Measurements from ENCODE around the gene KRTAP1-3.
"Not testable (repeated sequence)": the region's sequence is repeated elsewhere in the genome, so short reads cannot be mapped to it uniquely, and the experiment has no call there.

Gene KRTAP1-3

GRCh38 chr17:41054556-41054955 lies 19.9 kb upstream of the KRTAP1-3 start:
- not testable (repeated sequence) for DNase-seq (ENCODE audit: low read depth)

- no peak for DNase-seq (ENCODE audit: low read depth)
Measured at GRCh38 chr17:41054025-41054424, 19.4 kb upstream of the KRTAP1-3 start.

GRCh38 chr17:41052566-41052965 lies 17.9 kb upstream of the KRTAP1-3 start:
- no peak for DNase-seq (ENCODE audit: low read depth)

- DNase-seq (ENCODE audit: low read depth), result no peak
Measured at GRCh38 chr17:41049110-41049509, 14.4 kb upstream of the KRTAP1-3 start.

GRCh38 chr17:41048441-41048840 lies 13.8 kb upstream of the KRTAP1-3 start:
- DNase-seq (ENCODE audit: low read depth), result no peak

GRCh38 chr17:41046735-41047465 lies 12.2 kb upstream of the KRTAP1-3 start, which contains the start of gene KRTAP2-1:
KRTAP2-1 (minus strand) TSS chr17:41047316; CDS start chr17:41047267, 49 bp downstream.
- not testable (repeated sequence) for DNase-seq (ENCODE audit: low read depth)

GRCh38 chr17:41042953-41043352 lies 8.3 kb upstream of the KRTAP1-3 start:
- DNase-seq (ENCODE audit: low read depth), result no peak

GRCh38 chr17:41040783-41041571 lies 6.3 kb upstream of the KRTAP1-3 start, which contains the start of gene KRTAP1-1:
KRTAP1-1 (minus strand) TSS chr17:41041450; CDS start chr17:41041397, 53 bp downstream.
- DNase-seq (ENCODE audit: low read depth), result not testable (repeated sequence)

GRCh38 chr17:41037853-41038350 lies 3.2 kb upstream of the KRTAP1-3 start:
- DNase-seq (ENCODE audit: low read depth), result no peak

GRCh38 chr17:41029633-41030245 lies 4.9 kb downstream of the KRTAP1-3 start, which contains the start of gene KRTAP1-4:
KRTAP1-4 (minus strand) TSS chr17:41030195; CDS start chr17:41030078, 117 bp downstream.
- DNase-seq (ENCODE audit: low read depth), result no peak

- DNase-seq (ENCODE audit: low read depth), result no peak
Measured at GRCh38 chr17:41026715-41027471, 7.8 kb downstream of the KRTAP1-3 start, which contains the start of gene KRTAP1-5. KRTAP1-5 (minus strand) TSS chr17:41027208; CDS start chr17:41027155, 53 bp downstream.

GRCh38 chr17:41024697-41025096 lies 10.0 kb downstream of the KRTAP1-3 start:
- no peak for DNase-seq (ENCODE audit: low read depth)

- DNase-seq (ENCODE audit: low read depth), result no peak
Measured at GRCh38 chr17:41020336-41020735, 14.3 kb downstream of the KRTAP1-3 start.

- no peak for DNase-seq (ENCODE audit: low read depth)
Measured at GRCh38 chr17:41019415-41019814, 15.3 kb downstream of the KRTAP1-3 start.

GRCh38 chr17:41018541-41018940 lies 16.1 kb downstream of the KRTAP1-3 start:
- DNase-seq (ENCODE audit: low read depth), result no peak

GRCh38 chr17:41016578-41017215 lies 18.0 kb downstream of the KRTAP1-3 start:
- DNase-seq (ENCODE audit: low read depth), result no peak

GRCh38 chr17:41015454-41015853 lies 19.2 kb downstream of the KRTAP1-3 start:
- no peak for DNase-seq (ENCODE audit: low read depth)

GRCh38 chr17:41013606-41014005 lies 21.1 kb downstream of the KRTAP1-3 start:
- DNase-seq (ENCODE audit: low read depth), result no peak

- no peak for DNase-seq (ENCODE audit: low read depth)
Measured at GRCh38 chr17:41013181-41013580, 21.5 kb downstream of the KRTAP1-3 start.

GRCh38 chr17:41012326-41013120 lies 22.2 kb downstream of the KRTAP1-3 start:
- DNase-seq (ENCODE audit: low read depth), result no peak
